Thoracic aorta (tissue), 2 donors: ENCODE results near the gene NLGN1. TPM values are rescaled to one million over a fixed set of nuclear protein-coding genes. Genes with fewer than 3 reads are reported as not detected.

Experiments used
- ATAC-seq: fragments of 150-250 bp; one replicate; pipeline ENCODE4 v1.8.0; 2017; ENCODE audit warnings: low read depth; ENCODE audit not compliant: insufficient number of reproducible peaks, low FRiP score
- DNase-seq: peaks from one replicate; pipeline ENCODE4 v3.0.0-alpha.2; 2020; ENCODE audit warnings: low spot score
- H3K27ac ChIP-seq, 2 donors: fragments of 200-600 bp; sonication (generic); 1 replicate in 1 of 2; 2 replicates in 1 of 2; pipeline ENCODE4 v1.5.1; 2016; ENCODE audit warnings: mild to moderate bottlenecking in 2 of 2, moderate library complexity in 2 of 2
- H3K27me3 ChIP-seq: fragments of 200-600 bp; sonication (generic); replicated peaks from 2 replicates; pipeline ENCODE4 v1.6.0; 2016; ENCODE audit warnings: mild to moderate bottlenecking; ENCODE audit not compliant: insufficient read depth
- H3K36me3 ChIP-seq: fragments of 200-600 bp; sonication (generic); one replicate; pipeline ENCODE4 v1.5.1; 2016
- H3K4me1 ChIP-seq, 2 donors: fragments of 200-600 bp; sonication (generic); 1 replicate in 1 of 2; 2 replicates in 1 of 2; pipeline versions ENCODE4 v1.5.1 to v1.6.0; 2016; ENCODE audit warnings: low read depth in 2 of 2, mild to moderate bottlenecking in 1 of 2; ENCODE audit not compliant: control insufficient read depth in 1 of 2
- H3K4me3 ChIP-seq: fragments of 200-600 bp; sonication (generic); 2 replicates; pipeline ENCODE4 v1.5.1; 2016; ENCODE audit warnings: mild to moderate bottlenecking
- H3K9me3 ChIP-seq: fragments of 200-600 bp; sonication (generic); 2 replicates; pipeline ENCODE4 v1.5.1; 2016
- CTCF ChIP-seq: fragments of 200-600 bp; sonication (generic); IDR thresholded peaks from one replicate; pipeline ENCODE4 v1.5.1; 2019; ENCODE audit warnings: antibody characterized with exemption
- total RNA-seq, 2 donors: library from RNA; depleted of rRNA; stranded (reverse); fragments of >200 nt; gene quantifications; one replicate each; pipeline versions ENCODE4 v1.1.0 to v1.2.3, GENCODE V29; 2016

The NLGN1 gene
- total RNA-seq, 2 donors from 2014 or later = 17.8 to 18.3 TPM

GRCh38 chr3:174295306-174296092 is 898.0 kb downstream of the NLGN1 start:
- no peaks in the 10 kb centered on the region for H3K9me3 ChIP-seq
- no peak overlapping the region for H3K4me3 ChIP-seq
- no peak for DNase-seq
- H3K36me3 ChIP-seq = no peaks in the 10 kb centered on the region
- TF ChIP-seq CTCF = no peak
- H3K27me3 ChIP-seq = no peaks in the 10 kb centered on the region
- no peak overlapping the region for H3K27ac ChIP-seq
- ATAC-seq = no peak
- no peaks in the 10 kb centered on the region for H3K4me1 ChIP-seq

GRCh38 chr3:174302746-174303315 is 905.3 kb downstream of the NLGN1 start:
- Histone ChIP-seq H3K4me3 (no peak overlapping the region), H3K4me1 (no peaks in the 10 kb centered on the region), H3K36me3 (no peaks in the 10 kb centered on the region), H3K9me3 (no peaks in the 10 kb centered on the region), H3K27ac (no peak overlapping the region), H3K27me3 (no peaks in the 10 kb centered on the region)
- ATAC-seq (no peak), DNase-seq (no peak)
- TF ChIP-seq CTCF = no peak

GRCh38 chr3:174303907-174304560 is 906.5 kb downstream of the NLGN1 start:
- ATAC-seq (no peak), DNase-seq (no peak)
- H3K27me3 ChIP-seq = no peaks in the 10 kb centered on the region
- no peak for TF ChIP-seq CTCF
- no peak overlapping the region for H3K4me3 ChIP-seq
- no peaks in the 10 kb centered on the region for H3K9me3 ChIP-seq
- no peaks in the 10 kb centered on the region for H3K36me3 ChIP-seq
- no peaks in the 10 kb centered on the region for H3K4me1 ChIP-seq
- H3K27ac ChIP-seq = no peak overlapping the region

- Histone ChIP-seq H3K27me3 (no peaks in the 10 kb centered on the region), H3K4me3 (no peak overlapping the region), H3K4me1 (no peaks in the 10 kb centered on the region), H3K9me3 (no peaks in the 10 kb centered on the region), H3K36me3 (no peaks in the 10 kb centered on the region), H3K27ac (no peak overlapping the region)
- no peak for ATAC-seq
- no peak for TF ChIP-seq CTCF
- DNase-seq = no peak
Measured at GRCh38 chr3:174308736-174309135, 911.2 kb downstream of the NLGN1 start.

GRCh38 chr3:174310475-174310983 is 913.0 kb downstream of the NLGN1 start:
- H3K27ac ChIP-seq = no peak overlapping the region
- no peaks in the 10 kb centered on the region for H3K27me3 ChIP-seq
- no peaks in the 10 kb centered on the region for H3K9me3 ChIP-seq
- DNase-seq = no peak
- H3K4me3 ChIP-seq = no peak overlapping the region
- TF ChIP-seq CTCF = no peak
- ATAC-seq = no peak
- no peaks in the 10 kb centered on the region for H3K4me1 ChIP-seq
- H3K36me3 ChIP-seq = no peaks in the 10 kb centered on the region
